Adrenal gland (tissue), 5 donors: ENCODE results near the gene TRIM47.

Experiments
- CTCF ChIP-seq, 6 experiments: fragments of 450-650 bp in 4 of 6; fragments of 200-600 bp in 2 of 6; sonication (generic) in 1 of 6; IDR thresholded peaks; 1 replicate in 5 of 6; 2 replicates in 1 of 6; pipeline versions ENCODE4 v1.5.1 to v1.8.0; 2016 to 2021; ENCODE audit warnings: antibody characterized with exemption in 6 of 6, mild to moderate bottlenecking in 2 of 6, moderate library complexity in 1 of 6
- POLR2A ChIP-seq, 2 donors: fragments of 450-650 bp; IDR thresholded peaks; one replicate each; pipeline ENCODE4 v1.6.1; 2017; ENCODE audit warnings: antibody characterized with exemption in 2 of 2, mild to moderate bottlenecking in 2 of 2, moderate library complexity in 1 of 2
- donor health status: DM: no; HTN: no; CAD: no.

DNA sequence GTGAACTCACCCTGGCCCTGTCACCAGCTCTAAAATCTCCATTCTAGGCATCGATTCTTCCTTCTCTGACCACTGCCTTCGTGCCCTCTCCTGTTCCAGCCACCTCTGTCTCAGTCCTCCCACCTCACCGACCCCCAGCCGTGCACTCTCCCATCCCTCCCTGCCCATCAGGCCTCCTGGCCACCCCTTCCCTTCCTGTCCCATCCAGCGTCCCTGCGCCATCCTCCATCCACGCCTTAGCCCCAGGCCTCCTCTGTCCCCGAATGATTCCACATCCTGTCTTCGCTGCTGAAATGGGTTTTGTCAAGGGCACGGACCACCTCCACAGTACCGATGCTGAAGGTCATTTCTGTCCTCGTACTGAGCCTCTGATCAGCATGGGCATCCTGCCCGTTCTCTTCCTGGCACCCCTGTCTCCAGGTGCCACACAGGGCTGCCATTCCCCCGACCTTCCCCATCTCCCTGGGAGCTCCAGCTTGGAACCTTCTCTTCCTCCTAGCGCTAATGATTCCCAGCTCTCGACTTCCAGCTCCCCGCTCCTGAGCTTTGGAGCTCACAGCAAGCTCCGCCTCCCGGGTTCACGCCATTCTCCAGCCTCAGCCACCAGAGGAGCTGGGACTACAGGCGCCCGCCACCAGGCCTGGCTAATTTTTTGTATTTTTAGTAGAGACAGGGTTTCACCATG, 15.8 kb upstream of the TRIM47 start:
- TF ChIP-seq POLR2A (IDR thresholded peaks at IDR 0.05) = no peak
- TF ChIP-seq CTCF (IDR thresholded peaks at IDR 0.05) = no peak
